HCT116 (cell line): ENCODE results near the gene TOX4. TPM values are rescaled to one million over a fixed set of nuclear protein-coding genes. Genes with fewer than 3 reads are reported as not detected.

Experiments used
- ATAC-seq: fragments of 200-7000 bp; cut with Tn5 transposase; 2 replicates; pipeline ENCODE4 v1.9.1; 2020; ENCODE audit warnings: mild to moderate bottlenecking, moderate library complexity
- BruUV-seq: library from RNA; stranded (reverse); fragments of 400-500 nt; replicated peaks from 2 replicates; lab custom pipeline; 2021; lab: Mats Ljungman, UMichigan
- CTCF ChIA-PET: fragments of 300-600 bp; sonication (Branson Sonifier 250); formaldehyde crosslinking; loops from one replicate; lab custom pipeline; 2021; ENCODE audit warnings: antibody characterized with exemption; lab: Charles Lee
- POLR2A ChIA-PET: fragments of 300-600, 350-600 bp; sonication (Branson Sonifier 250); formaldehyde crosslinking; loops from one replicate; lab custom pipeline; 2021; ENCODE audit warnings: antibody characterized with exemption; lab: Charles Lee
- RAD21 ChIA-PET, 2 experiments: fragments of 300-600 bp; sonication (Branson Sonifier 250); formaldehyde crosslinking; loops; one replicate each; lab custom pipeline; 2023; ENCODE audit warnings: low total read pairs in 2 of 2; ENCODE audit not compliant: uncharacterized antibody in 2 of 2, unreplicated experiment in 2 of 2, low non-redundant PET in 1 of 2; lab: Charles Lee
- DNase-seq: peaks from one replicate; pipeline ENCODE4 v3.0.0-alpha.2; 2010; ENCODE audit warnings: low read depth, low spot score
- H2AFZ ChIP-seq: fragments of 200-600 bp; shearing (Covaris generic), sonication (generic); 2 replicates; pipeline ENCODE4 v1.6.1; 2017; ENCODE audit warnings: low read depth, mixed run types, mixed read lengths, antibody characterized with exemption, low read length; ENCODE audit not compliant: poor library complexity, severe bottlenecking
- H3K27ac ChIP-seq: 2 replicates; pipeline ENCODE4 v1.5.1; 2012; ENCODE audit warnings: low read depth, low read length
- H3K27me3 ChIP-seq: fragments of 200-600 bp; sonication (generic); 2 replicates; pipeline ENCODE4 v1.6.1; 2016; ENCODE audit warnings: mixed run types, low read length, mixed read lengths; ENCODE audit not compliant: insufficient read depth
- H3K36me3 ChIP-seq, 2 experiments: fragments of 200-500 bp in 1 of 2; fragments of 200-600 bp in 1 of 2; sonication (Bioruptor generic) in 1 of 2; sonication (generic) in 1 of 2; 2 replicates each; pipeline versions ENCODE4 v1.5.1 to v1.6.1; 2014 to 2016; ENCODE audit warnings: low read length in 2 of 2, inconsistent platforms in 1 of 2, mixed read lengths in 1 of 2, mixed run types in 1 of 2; ENCODE audit not compliant: insufficient read depth in 2 of 2, control insufficient read depth in 1 of 2
- H3K4me1 ChIP-seq, 2 experiments: fragments of 200-600 bp in 1 of 2; sonication (generic) in 1 of 2; 2 replicates each; pipeline versions ENCODE4 v1.5.1 to v1.6.1; 2012 to 2017; ENCODE audit warnings: low read length in 2 of 2, inconsistent platforms in 1 of 2, mild to moderate bottlenecking in 1 of 2, mixed read lengths in 1 of 2, mixed run types in 1 of 2, moderate library complexity in 1 of 2; ENCODE audit not compliant: insufficient read depth in 2 of 2, control insufficient read depth in 1 of 2
- H3K4me2 ChIP-seq: fragments of 200-600 bp; sonication (generic); 2 replicates; pipeline ENCODE4 v1.6.1; 2017; ENCODE audit warnings: mixed run types, low read length, mixed read lengths
- H3K4me3 ChIP-seq, 2 experiments: fragments of 200-600 bp in 1 of 2; sonication (generic) in 1 of 2; replicated peaks in 1 of 2; 2 replicates each; pipeline ENCODE4 v1.5.1; 2011 to 2016; ENCODE audit warnings: low read length in 2 of 2, control low read depth in 1 of 2, low read depth in 1 of 2, mild to moderate bottlenecking in 1 of 2, mixed read lengths in 1 of 2, mixed run types in 1 of 2
- H3K79me2 ChIP-seq: fragments of 200-600 bp; sonication (generic); 2 replicates; pipeline ENCODE4 v1.6.1; 2017; ENCODE audit warnings: mild to moderate bottlenecking, mixed run types, low read length, moderate library complexity, mixed read lengths; ENCODE audit not compliant: insufficient read depth
- H3K9ac ChIP-seq: fragments of 200-600 bp; sonication (generic); 2 replicates; pipeline ENCODE4 v1.6.1; 2016; ENCODE audit warnings: low read length, mixed read lengths
- H3K9me2 ChIP-seq: fragments of 200-600 bp; sonication (generic), shearing (Covaris generic); 2 replicates; pipeline ENCODE4 v1.6.1; 2017; ENCODE audit warnings: mixed run types, mild to moderate bottlenecking, moderate library complexity; ENCODE audit not compliant: insufficient read depth
- H3K9me3 ChIP-seq, 2 experiments: fragments of 200-500 bp in 1 of 2; fragments of 200-600 bp in 1 of 2; sonication (Bioruptor generic) in 1 of 2; sonication (generic) in 1 of 2; 2 replicates each; pipeline ENCODE4 v1.6.1; 2014 to 2017; ENCODE audit warnings: low read length in 2 of 2, mixed read lengths in 2 of 2, inconsistent platforms in 1 of 2, low read depth in 1 of 2, mild to moderate bottlenecking in 1 of 2, mixed run types in 1 of 2, moderate library complexity in 1 of 2; ENCODE audit not compliant: control insufficient read depth in 1 of 2, insufficient read depth in 1 of 2
- H4K20me1 ChIP-seq: fragments of 200-600 bp; sonication (generic), shearing (Covaris generic); 2 replicates; pipeline ENCODE4 v1.6.1; 2017; ENCODE audit warnings: mixed run types, mild to moderate bottlenecking, moderate library complexity; ENCODE audit not compliant: insufficient read depth
- EGR1 ChIP-seq: IDR thresholded peaks from 2 replicates; pipeline ENCODE4 v1.6.1; 2012; ENCODE audit warnings: low read depth
- EZH2phosphoT487 ChIP-seq: fragments of 200-600 bp; IDR thresholded peaks from 2 replicates; pipeline ENCODE4 v1.6.1; 2018; ENCODE audit warnings: antibody characterized with exemption, borderline replicate concordance
- JUND ChIP-seq: IDR thresholded peaks from 2 replicates; pipeline ENCODE4 v1.6.1; 2012
- POLR2A ChIP-seq: IDR thresholded peaks from 2 replicates; pipeline ENCODE4 v1.7.0; 2011; ENCODE audit warnings: borderline replicate concordance; ENCODE audit not compliant: insufficient read depth, insufficient read length; ENCODE audit errors: extremely low read depth
- POLR2AphosphoS5 ChIP-seq: IDR thresholded peaks from 2 replicates; pipeline ENCODE4 v1.6.1; 2011; ENCODE audit warnings: mild to moderate bottlenecking, low read depth, low read length, moderate library complexity
- SP1 ChIP-seq: IDR thresholded peaks from 2 replicates; pipeline ENCODE4 v1.6.1; 2012; ENCODE audit warnings: low read depth
- TCF7L2 ChIP-seq: IDR thresholded peaks from 2 replicates; pipeline ENCODE4 v1.7.0; 2011; ENCODE audit warnings: borderline replicate concordance, inconsistent platforms; ENCODE audit not compliant: insufficient read depth, insufficient read length; ENCODE audit errors: extremely low read depth
- YY1 ChIP-seq: IDR thresholded peaks from 2 replicates; pipeline ENCODE4 v1.6.1; 2011; ENCODE audit warnings: low read length, low read depth, moderate library complexity, mild to moderate bottlenecking; ENCODE audit not compliant: insufficient replicate concordance; ENCODE audit errors: extremely low read depth
- ZFX ChIP-seq: fragments of 450-650 bp; IDR thresholded peaks from 2 replicates; pipeline ENCODE4 v1.6.1; 2017
- ZNF274 ChIP-seq: fragments of 200-500 bp; sonication (Bioruptor generic); IDR thresholded peaks from 2 replicates; pipeline ENCODE4 v1.6.1; 2014; ENCODE audit warnings: mild to moderate bottlenecking, low read depth, low read length, inconsistent platforms
- intact Hi-C: fragments of 100-400 bp; cut with micrococcal nuclease; formaldehyde crosslinking; loops from 2 replicates; pipeline ENCODE4 v1.10.0; 2022
- total RNA-seq: library from RNA; stranded (reverse); gene quantifications from one replicate; pipeline ENCODE4 v1.2.1, GENCODE V29; 2021; ENCODE audit not compliant: unreplicated experiment
- TF ChIP-seq, protein P1 (sequence below): IDR thresholded peaks from 2 replicates; pipeline ENCODE4 v1.6.1; 2012; ENCODE audit warnings: low read depth
- TF ChIP-seq, protein P2 (sequence below): IDR thresholded peaks from 2 replicates; pipeline ENCODE4 v1.6.1; 2012

Gene TOX4
- total RNA-seq, 1 experiment from 2014 or later, result 58.5 TPM

DNA sequence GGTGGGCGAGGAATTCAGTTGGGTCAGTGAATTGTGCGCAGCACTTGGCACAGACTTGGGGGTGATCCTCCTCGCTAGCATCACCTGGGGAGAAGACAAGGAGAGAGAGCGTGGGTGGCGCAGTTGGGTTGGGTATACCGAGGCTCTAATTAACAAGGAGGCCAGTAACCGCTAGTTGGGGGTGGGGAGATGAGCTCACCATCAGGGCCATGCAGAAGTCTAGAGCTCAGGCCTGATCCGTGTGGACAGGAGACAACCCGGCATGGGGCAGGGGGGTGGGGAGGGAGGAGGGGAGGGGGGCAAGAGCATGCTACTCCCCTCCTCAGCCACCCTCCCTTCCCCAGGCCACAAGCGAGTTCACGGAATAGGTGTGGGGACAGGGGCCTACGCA, 48.6 kb downstream of the TOX4 start:
- no peak overlapping the region for H3K4me3 ChIP-seq
- ATAC-seq, result no peak
- intact Hi-C loops, result no loop called here
- no peak overlapping the region for H3K27ac ChIP-seq
- no peaks in the 10 kb centered on the region for H3K9me3 ChIP-seq
- no peak overlapping the region for H2AFZ ChIP-seq
- ChIA-PET POLR2A (no interaction called here), RAD21 (no interaction called here), CTCF (no interaction called here)
- no peak for TF ChIP-seq POLR2AphosphoS5
- TF ChIP-seq TCF7L2, result no peak
- TF ChIP-seq, protein P1, sequence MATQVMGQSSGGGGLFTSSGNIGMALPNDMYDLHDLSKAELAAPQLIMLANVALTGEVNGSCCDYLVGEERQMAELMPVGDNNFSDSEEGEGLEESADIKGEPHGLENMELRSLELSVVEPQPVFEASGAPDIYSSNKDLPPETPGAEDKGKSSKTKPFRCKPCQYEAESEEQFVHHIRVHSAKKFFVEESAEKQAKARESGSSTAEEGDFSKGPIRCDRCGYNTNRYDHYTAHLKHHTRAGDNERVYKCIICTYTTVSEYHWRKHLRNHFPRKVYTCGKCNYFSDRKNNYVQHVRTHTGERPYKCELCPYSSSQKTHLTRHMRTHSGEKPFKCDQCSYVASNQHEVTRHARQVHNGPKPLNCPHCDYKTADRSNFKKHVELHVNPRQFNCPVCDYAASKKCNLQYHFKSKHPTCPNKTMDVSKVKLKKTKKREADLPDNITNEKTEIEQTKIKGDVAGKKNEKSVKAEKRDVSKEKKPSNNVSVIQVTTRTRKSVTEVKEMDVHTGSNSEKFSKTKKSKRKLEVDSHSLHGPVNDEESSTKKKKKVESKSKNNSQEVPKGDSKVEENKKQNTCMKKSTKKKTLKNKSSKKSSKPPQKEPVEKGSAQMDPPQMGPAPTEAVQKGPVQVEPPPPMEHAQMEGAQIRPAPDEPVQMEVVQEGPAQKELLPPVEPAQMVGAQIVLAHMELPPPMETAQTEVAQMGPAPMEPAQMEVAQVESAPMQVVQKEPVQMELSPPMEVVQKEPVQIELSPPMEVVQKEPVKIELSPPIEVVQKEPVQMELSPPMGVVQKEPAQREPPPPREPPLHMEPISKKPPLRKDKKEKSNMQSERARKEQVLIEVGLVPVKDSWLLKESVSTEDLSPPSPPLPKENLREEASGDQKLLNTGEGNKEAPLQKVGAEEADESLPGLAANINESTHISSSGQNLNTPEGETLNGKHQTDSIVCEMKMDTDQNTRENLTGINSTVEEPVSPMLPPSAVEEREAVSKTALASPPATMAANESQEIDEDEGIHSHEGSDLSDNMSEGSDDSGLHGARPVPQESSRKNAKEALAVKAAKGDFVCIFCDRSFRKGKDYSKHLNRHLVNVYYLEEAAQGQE, result no peak
- no peak for TF ChIP-seq JUND
- H3K9me2 ChIP-seq, result no peaks in the 10 kb centered on the region
- no TSS peak for BruUV-seq
- H3K27me3 ChIP-seq, result peaks cover 8% of the 10 kb centered on the region; the same call in 1 of the 2 replicates
- no peaks in the 10 kb centered on the region for H3K36me3 ChIP-seq
- no peaks in the 10 kb centered on the region for H4K20me1 ChIP-seq
- no peaks in the 10 kb centered on the region for H3K79me2 ChIP-seq
- DNase-seq, result no peak
- H3K4me2 ChIP-seq, result no peak overlapping the region
- H3K4me1 ChIP-seq, result peaks cover 0 to 5% of the 10 kb centered on the region in 2 experiments; a peak in 1 of 4 replicates
- H3K9ac ChIP-seq, result no peak overlapping the region

DNA sequence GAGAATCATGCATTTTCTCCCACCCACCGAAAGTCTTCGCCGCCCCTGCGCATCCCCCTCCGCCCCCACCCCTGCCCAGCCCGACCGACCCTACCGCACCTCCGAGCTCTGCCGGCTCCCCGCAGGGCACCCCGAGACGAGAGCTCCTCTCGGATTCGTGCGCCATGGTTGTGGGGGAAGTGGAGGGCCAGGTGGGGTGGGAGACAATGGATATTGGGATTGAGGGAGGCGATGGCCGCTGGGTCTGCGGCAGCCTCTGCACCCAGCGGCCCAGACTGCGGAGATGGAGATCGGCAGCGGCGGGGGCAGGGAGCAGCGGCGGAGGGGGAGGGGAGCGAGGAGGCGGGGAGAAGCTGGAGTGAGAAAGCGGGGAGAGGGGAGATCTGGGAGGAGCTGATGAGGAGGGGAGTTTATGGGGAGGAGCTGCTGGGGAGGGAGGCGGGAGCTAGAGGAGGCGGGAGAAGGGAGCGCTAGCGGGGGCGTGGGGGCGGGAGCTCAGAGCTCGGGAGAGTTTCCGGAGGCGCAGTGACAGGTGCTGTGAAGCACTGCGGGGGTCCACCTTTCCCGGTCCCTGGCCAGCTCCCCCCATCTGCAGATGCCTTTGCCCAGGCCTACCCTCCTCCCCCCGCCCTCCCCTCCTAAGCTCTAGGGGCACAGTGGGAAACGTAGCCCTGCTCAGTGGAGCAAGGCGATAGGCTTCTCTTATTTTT, 49.1 kb downstream of the TOX4 start, which contains the start of gene SALL2:
SALL2 (minus strand) TSS at position 385 of the 710 bp plus-strand sequence; CDS start at position 166, 219 bp downstream.
- Histone ChIP-seq H3K27me3 (peaks cover 2% of the 10 kb centered on the region; the same call in 1 of the 2 replicates), H3K27ac (no peak within 1 kb of the TSS), H3K4me1 (peaks cover 0 to 5% of the 10 kb centered on the region in 2 experiments; a peak in 1 of 4 replicates), H3K4me3 (no peak within 1 kb of the TSS), H4K20me1 (no peaks in the 10 kb centered on the region), H3K36me3 (no peaks in the 10 kb centered on the region), H2AFZ (no peak within 1 kb of the TSS), H3K9me2 (no peaks in the 10 kb centered on the region), H3K9me3 (no peaks in the 10 kb centered on the region), H3K79me2 (no peaks in the 10 kb centered on the region), H3K9ac (no peak within 1 kb of the TSS), H3K4me2 (no peak within 1 kb of the TSS)
- no peak for ATAC-seq
- ChIA-PET RAD21 (no interaction called here), POLR2A (no interaction called here), CTCF (no interaction called here)
- DNase-seq, result no peak
- intact Hi-C loops, result no loop called here
- no TSS peak for BruUV-seq
- TF ChIP-seq ZFX, result no peak
- TF ChIP-seq POLR2AphosphoS5, result no peak
- no peak for TF ChIP-seq EGR1
- TF ChIP-seq, protein P1, result no peak
- TF ChIP-seq, protein P2, sequence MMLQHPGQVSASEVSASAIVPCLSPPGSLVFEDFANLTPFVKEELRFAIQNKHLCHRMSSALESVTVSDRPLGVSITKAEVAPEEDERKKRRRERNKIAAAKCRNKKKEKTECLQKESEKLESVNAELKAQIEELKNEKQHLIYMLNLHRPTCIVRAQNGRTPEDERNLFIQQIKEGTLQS, result no peak
- no peak for TF ChIP-seq EZH2phosphoT487
- no peak for TF ChIP-seq ZNF274
- no peak for TF ChIP-seq POLR2A
- no peak for TF ChIP-seq YY1
- no peak for TF ChIP-seq SP1
